Measurements from ENCODE around the gene GPR39.

The GPR39 gene

DNA sequence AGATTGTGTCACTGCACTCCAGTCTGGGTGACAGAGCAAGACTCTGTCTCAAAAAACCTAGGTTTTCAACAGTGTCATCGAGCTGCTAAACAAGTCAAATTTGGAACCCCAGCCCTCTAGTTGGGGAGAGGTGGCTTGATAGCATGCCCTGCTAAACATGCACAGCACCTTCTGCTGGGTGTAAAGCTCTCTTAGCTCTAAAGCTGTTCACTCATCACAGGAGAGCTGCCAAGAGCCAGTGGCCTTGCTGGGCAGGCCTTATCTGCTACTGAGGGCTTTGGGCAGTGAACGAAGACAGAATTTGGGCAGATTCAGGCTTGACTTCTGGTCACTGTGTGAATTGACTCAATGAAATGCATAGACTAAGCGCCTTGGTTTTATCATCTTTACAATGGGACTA lies 152.1 kb downstream of the GPR39 start:
- H3K9ac ChIP-seq: no peak overlapping the region
- no peaks in the 10 kb centered on the region for H3K79me2 ChIP-seq (ENCODE audit: insufficient read depth, low read depth)
- no peak overlapping the region for H3K4me3 ChIP-seq (IDR thresholded peaks at IDR 0.05; ENCODE audit: insufficient read depth, low read depth, low read length)
- no peak overlapping the region for H2AFZ ChIP-seq (ENCODE audit: low read depth)
- no peaks in the 10 kb centered on the region for H3K4me1 ChIP-seq (ENCODE audit: low read depth, poor library complexity, severe bottlenecking)
- TF ChIP-seq, protein P1, sequence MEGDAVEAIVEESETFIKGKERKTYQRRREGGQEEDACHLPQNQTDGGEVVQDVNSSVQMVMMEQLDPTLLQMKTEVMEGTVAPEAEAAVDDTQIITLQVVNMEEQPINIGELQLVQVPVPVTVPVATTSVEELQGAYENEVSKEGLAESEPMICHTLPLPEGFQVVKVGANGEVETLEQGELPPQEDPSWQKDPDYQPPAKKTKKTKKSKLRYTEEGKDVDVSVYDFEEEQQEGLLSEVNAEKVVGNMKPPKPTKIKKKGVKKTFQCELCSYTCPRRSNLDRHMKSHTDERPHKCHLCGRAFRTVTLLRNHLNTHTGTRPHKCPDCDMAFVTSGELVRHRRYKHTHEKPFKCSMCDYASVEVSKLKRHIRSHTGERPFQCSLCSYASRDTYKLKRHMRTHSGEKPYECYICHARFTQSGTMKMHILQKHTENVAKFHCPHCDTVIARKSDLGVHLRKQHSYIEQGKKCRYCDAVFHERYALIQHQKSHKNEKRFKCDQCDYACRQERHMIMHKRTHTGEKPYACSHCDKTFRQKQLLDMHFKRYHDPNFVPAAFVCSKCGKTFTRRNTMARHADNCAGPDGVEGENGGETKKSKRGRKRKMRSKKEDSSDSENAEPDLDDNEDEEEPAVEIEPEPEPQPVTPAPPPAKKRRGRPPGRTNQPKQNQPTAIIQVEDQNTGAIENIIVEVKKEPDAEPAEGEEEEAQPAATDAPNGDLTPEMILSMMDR (conservative IDR thresholded peaks at IDR 0.05; ENCODE audit: low read depth, low read length): no peak
- H4K20me1 ChIP-seq (ENCODE audit: insufficient read depth): no peaks in the 10 kb centered on the region
- no peaks in the 10 kb centered on the region for H3K36me3 ChIP-seq (ENCODE audit: insufficient read depth)
- H3K27me3 ChIP-seq (ENCODE audit: insufficient read depth, low read depth): no peaks in the 10 kb centered on the region
- no peak overlapping the region for H3K27ac ChIP-seq
- no peak overlapping the region for H3K4me2 ChIP-seq

DNA sequence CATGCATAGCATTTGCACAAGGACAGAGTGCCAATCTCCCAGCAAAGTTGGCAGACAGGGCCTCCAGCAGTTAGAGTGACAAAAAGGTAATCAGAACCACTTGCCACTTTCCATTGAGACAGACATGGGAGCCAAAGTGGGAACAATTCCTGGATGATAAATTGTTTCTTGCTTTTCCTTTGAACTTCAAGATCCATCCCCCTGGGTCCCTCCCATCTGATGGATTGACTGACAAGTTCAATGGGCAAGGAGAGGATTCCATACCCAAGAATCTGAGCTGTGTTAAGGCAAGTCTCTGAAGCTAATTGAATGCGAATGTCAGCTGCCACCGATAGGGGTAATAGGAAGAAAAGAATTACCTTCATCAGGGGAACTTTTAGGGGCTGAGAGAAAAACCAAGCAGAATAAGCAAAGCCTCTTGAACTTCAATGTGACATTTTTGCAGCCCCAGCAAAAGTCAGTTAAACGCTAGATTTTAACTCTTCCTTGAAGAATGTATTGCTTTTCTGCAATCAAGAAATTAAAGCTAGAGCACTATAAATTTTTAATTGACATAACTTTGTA lies 156.9 kb downstream of the GPR39 start:
- H3K9ac ChIP-seq: no peak overlapping the region
- no peaks in the 10 kb centered on the region for H4K20me1 ChIP-seq (ENCODE audit: insufficient read depth)
- no peak overlapping the region for H3K4me3 ChIP-seq (IDR thresholded peaks at IDR 0.05; ENCODE audit: insufficient read depth, low read depth, low read length)
- H3K4me2 ChIP-seq: no peak overlapping the region
- TF ChIP-seq, protein P1 (conservative IDR thresholded peaks at IDR 0.05; ENCODE audit: low read depth, low read length): no peak
- no peak overlapping the region for H3K27ac ChIP-seq
- H3K79me2 ChIP-seq (ENCODE audit: insufficient read depth, low read depth): no peaks in the 10 kb centered on the region
- H3K36me3 ChIP-seq (ENCODE audit: insufficient read depth): no peaks in the 10 kb centered on the region
- no peaks in the 10 kb centered on the region for H3K4me1 ChIP-seq (ENCODE audit: low read depth, poor library complexity, severe bottlenecking)
- H3K27me3 ChIP-seq (ENCODE audit: insufficient read depth, low read depth): no peaks in the 10 kb centered on the region
- H2AFZ ChIP-seq (ENCODE audit: low read depth): no peak overlapping the region

DNA sequence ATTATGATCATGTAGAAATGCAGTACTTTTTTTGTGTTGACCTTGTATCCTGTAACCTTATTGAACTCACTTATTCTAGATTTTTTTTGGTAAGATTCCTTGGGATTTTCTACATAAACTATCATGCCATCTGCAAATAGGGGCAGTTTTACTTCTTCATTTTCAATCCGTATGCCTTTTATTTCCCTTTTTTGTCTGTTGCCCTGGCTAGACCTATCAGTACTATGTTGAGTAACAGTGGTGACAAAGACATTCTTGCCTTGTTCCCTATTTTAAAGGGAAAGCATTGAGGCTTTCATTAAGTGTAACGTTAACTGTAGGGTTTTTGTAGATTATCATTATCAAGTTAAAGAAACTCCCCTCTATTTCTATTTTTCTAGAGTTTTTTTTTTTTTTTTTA lies 161.1 kb downstream of the GPR39 start:
- Histone ChIP-seq H3K27ac (no peak overlapping the region), H2AFZ (ENCODE audit: low read depth) (no peak overlapping the region), H3K79me2 (ENCODE audit: insufficient read depth, low read depth) (no peaks in the 10 kb centered on the region), H3K4me1 (ENCODE audit: low read depth, poor library complexity, severe bottlenecking) (no peaks in the 10 kb centered on the region), H3K36me3 (ENCODE audit: insufficient read depth) (no peaks in the 10 kb centered on the region), H4K20me1 (ENCODE audit: insufficient read depth) (no peaks in the 10 kb centered on the region), H3K9ac (no peak overlapping the region), H3K4me3 (IDR thresholded peaks at IDR 0.05; ENCODE audit: insufficient read depth, low read depth, low read length) (no peak overlapping the region), H3K4me2 (no peak overlapping the region), H3K27me3 (ENCODE audit: insufficient read depth, low read depth) (no peaks in the 10 kb centered on the region)
- TF ChIP-seq, protein P1 (conservative IDR thresholded peaks at IDR 0.05; ENCODE audit: low read depth, low read length): no peak

DNA sequence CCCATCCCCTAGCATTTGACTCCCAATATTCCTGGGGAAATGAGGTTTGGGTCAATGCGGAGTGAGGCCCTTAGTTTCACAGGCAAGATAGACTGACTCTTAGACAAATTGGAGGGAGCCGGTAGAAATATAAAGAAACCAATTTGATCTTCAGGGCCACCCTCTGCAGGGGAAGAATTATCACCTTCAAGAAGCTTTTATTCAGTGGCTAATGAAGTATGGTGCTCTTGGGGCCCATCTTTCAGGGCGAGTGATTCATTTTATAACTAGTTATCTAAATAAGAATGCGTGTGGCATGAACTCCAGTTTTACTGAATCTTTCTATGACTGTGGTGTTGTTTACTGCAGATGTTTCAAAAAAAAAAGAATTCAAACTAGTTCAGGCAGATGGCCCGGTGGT lies 165.0 kb downstream of the GPR39 start:
- no peaks in the 10 kb centered on the region for H3K27me3 ChIP-seq (ENCODE audit: insufficient read depth, low read depth)
- no peaks in the 10 kb centered on the region for H4K20me1 ChIP-seq (ENCODE audit: insufficient read depth)
- H3K4me1 ChIP-seq (ENCODE audit: low read depth, poor library complexity, severe bottlenecking): no peaks in the 10 kb centered on the region
- TF ChIP-seq, protein P1 (conservative IDR thresholded peaks at IDR 0.05; ENCODE audit: low read depth, low read length): no peak
- no peak overlapping the region for H2AFZ ChIP-seq (ENCODE audit: low read depth)
- H3K4me2 ChIP-seq: no peak overlapping the region
- H3K4me3 ChIP-seq (IDR thresholded peaks at IDR 0.05; ENCODE audit: insufficient read depth, low read depth, low read length): no peak overlapping the region
- H3K9ac ChIP-seq: no peak overlapping the region
- H3K27ac ChIP-seq: no peak overlapping the region
- H3K36me3 ChIP-seq (ENCODE audit: insufficient read depth): no peaks in the 10 kb centered on the region
- H3K79me2 ChIP-seq (ENCODE audit: insufficient read depth, low read depth): no peaks in the 10 kb centered on the region
